Loucy (cell line): Measurements from ENCODE around the gene MGAT5.

ENCODE experiments used
- H2AFZ ChIP-seq: fragments of 200-600 bp; sonication (generic); 2 replicates; pipeline ENCODE4 v1.6.0; 2016; ENCODE audit warnings: antibody characterized with exemption, mild to moderate bottlenecking, low read length, moderate library complexity
- H3F3A ChIP-seq: fragments of 200-600 bp; 2 replicates; pipeline ENCODE4 v1.6.0; 2016; ENCODE audit warnings: antibody characterized with exemption, low read depth, mild to moderate bottlenecking
- H3K27me3 ChIP-seq: fragments of 200-600 bp; sonication (generic); 2 replicates; pipeline ENCODE4 v1.6.1; 2014; ENCODE audit warnings: low read length, mild to moderate bottlenecking; ENCODE audit not compliant: insufficient read depth, poor library complexity, severe bottlenecking
- H3K36me3 ChIP-seq: fragments of 200-600 bp; sonication (generic); 2 replicates; pipeline ENCODE4 v1.6.1; 2016; ENCODE audit warnings: low read length; ENCODE audit not compliant: insufficient read depth
- H3K4me1 ChIP-seq: fragments of 200-600 bp; sonication (generic); 2 replicates; pipeline ENCODE4 v1.5.1; 2014; ENCODE audit warnings: low read length, mild to moderate bottlenecking; ENCODE audit not compliant: insufficient read depth, poor library complexity, severe bottlenecking
- H3K4me2 ChIP-seq: fragments of 200-600 bp; sonication (generic); 2 replicates; pipeline ENCODE4 v1.6.0; 2014; ENCODE audit warnings: antibody characterized with exemption, low read length, low read depth, mild to moderate bottlenecking; ENCODE audit not compliant: poor library complexity, severe bottlenecking
- H3K4me3 ChIP-seq: fragments of 200-600 bp; sonication (generic); 2 replicates; pipeline ENCODE4 v1.5.1; 2014; ENCODE audit warnings: low read length, mild to moderate bottlenecking, mixed read lengths; ENCODE audit not compliant: poor library complexity, severe bottlenecking
- H3K79me2 ChIP-seq: fragments of 200-600 bp; sonication (generic); 2 replicates; pipeline ENCODE4 v1.6.1; 2014; ENCODE audit warnings: low read length; ENCODE audit not compliant: insufficient read depth
- H3K9ac ChIP-seq: fragments of 200-600 bp; sonication (generic); 2 replicates; pipeline ENCODE4 v1.6.0; 2014; ENCODE audit warnings: mild to moderate bottlenecking, low read depth, low read length, moderate library complexity; ENCODE audit not compliant: poor library complexity, severe bottlenecking
- H3K9me2 ChIP-seq: fragments of 200-600 bp; sonication (generic); replicated peaks from 2 replicates; pipeline ENCODE4 v1.6.1; 2016; ENCODE audit warnings: low read depth, low read length, mixed read lengths
- H3K9me3 ChIP-seq: fragments of 200-600 bp; sonication (generic); 2 replicates; pipeline ENCODE4 v1.6.1; 2014; ENCODE audit warnings: mild to moderate bottlenecking, antibody characterized with exemption, low read length, low read depth; ENCODE audit not compliant: insufficient read depth
- H4K20me1 ChIP-seq: fragments of 200-600 bp; sonication (generic); 2 replicates; pipeline ENCODE4 v1.6.0; 2014; ENCODE audit warnings: antibody characterized with exemption, low read length, mild to moderate bottlenecking; ENCODE audit not compliant: insufficient read depth, poor library complexity, severe bottlenecking
- EZH2phosphoT487 ChIP-seq: fragments of 200-600 bp; IDR thresholded peaks from 2 replicates; pipeline ENCODE4 v1.6.1; 2018; ENCODE audit warnings: antibody characterized with exemption, mild to moderate bottlenecking, moderate library complexity, borderline replicate concordance
- TF ChIP-seq, protein P1 (sequence below): fragments of 200-600 bp; sonication (generic); conservative IDR thresholded peaks from 2 replicates; pipeline ENCODE4 v1.5.1; 2014; ENCODE audit warnings: mild to moderate bottlenecking, antibody characterized with exemption, low read length

Gene MGAT5

DNA sequence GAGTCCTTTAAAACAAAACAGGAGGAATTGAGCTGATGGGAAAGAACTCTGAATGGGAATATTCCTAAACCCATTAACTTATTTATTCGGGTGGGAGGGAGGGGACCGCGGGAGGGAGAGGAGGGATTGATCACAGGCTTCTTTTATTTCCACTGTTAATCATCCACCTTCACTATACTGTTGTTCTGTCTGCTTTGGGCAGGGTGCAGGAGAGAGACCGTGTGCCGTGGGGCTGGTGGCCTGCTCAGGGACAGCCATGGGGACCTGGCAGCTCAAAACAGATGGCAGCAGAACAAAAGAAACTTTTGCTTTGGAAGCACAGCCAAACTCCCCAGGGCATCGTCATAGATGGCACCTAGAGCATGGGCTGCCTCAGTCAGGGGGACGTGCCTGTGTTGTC is 195.3 kb downstream of the MGAT5 start:
- no peak overlapping the region for H3K4me2 ChIP-seq
- no peaks in the 10 kb centered on the region for H3F3A ChIP-seq
- no peaks in the 10 kb centered on the region for H3K27me3 ChIP-seq
- H3K79me2 ChIP-seq, result no peaks in the 10 kb centered on the region
- no peaks in the 10 kb centered on the region for H3K9me3 ChIP-seq
- no peaks in the 10 kb centered on the region for H3K4me1 ChIP-seq
- H2AFZ ChIP-seq, result no peak overlapping the region
- no peak overlapping the region for H3K9ac ChIP-seq
- H4K20me1 ChIP-seq, result no peaks in the 10 kb centered on the region
- H3K4me3 ChIP-seq, result no peak overlapping the region
- TF ChIP-seq, protein P1, sequence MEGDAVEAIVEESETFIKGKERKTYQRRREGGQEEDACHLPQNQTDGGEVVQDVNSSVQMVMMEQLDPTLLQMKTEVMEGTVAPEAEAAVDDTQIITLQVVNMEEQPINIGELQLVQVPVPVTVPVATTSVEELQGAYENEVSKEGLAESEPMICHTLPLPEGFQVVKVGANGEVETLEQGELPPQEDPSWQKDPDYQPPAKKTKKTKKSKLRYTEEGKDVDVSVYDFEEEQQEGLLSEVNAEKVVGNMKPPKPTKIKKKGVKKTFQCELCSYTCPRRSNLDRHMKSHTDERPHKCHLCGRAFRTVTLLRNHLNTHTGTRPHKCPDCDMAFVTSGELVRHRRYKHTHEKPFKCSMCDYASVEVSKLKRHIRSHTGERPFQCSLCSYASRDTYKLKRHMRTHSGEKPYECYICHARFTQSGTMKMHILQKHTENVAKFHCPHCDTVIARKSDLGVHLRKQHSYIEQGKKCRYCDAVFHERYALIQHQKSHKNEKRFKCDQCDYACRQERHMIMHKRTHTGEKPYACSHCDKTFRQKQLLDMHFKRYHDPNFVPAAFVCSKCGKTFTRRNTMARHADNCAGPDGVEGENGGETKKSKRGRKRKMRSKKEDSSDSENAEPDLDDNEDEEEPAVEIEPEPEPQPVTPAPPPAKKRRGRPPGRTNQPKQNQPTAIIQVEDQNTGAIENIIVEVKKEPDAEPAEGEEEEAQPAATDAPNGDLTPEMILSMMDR, result no peak
- TF ChIP-seq EZH2phosphoT487, result no peak
- no peaks in the 10 kb centered on the region for H3K9me2 ChIP-seq
- H3K36me3 ChIP-seq, result peaks cover 37% of the 10 kb centered on the region; the same call in 1 of the 2 replicates

DNA sequence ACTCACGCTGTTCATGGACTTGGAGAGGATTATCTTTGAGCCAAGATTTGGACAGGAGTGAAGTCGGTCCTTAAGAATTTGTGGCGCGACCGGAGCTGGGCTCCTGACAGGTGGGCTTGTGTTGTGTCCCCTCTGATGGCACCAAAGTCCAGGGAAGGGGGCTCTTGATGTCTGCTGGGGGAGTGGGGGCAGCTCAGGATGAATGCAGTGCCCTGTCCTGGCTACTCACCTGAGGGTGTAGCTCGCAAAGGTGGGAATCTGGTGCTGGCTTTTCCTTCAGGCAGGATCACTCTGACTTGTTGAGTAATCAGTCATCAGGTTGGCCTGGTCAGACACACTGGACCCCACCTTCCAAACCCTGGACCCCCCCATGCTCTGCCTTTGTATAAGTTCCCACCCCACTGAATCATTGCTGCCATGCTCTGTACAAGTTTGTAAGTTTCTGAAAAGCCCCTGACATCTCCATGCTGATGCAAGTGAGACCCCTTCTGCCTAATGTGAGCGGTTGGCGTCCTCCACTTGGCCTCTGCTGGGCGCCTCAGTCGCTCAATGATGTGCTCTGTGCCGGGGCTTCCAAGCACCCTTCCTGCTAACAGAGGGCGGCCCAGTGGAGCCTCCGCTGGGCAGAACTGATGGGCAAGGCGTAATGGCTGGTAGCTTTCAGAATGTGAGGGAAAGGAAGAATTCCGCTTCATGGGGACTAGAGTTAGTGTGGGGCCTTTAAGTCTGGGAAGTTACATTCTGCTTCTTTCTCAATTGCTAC is 196.1 kb downstream of the MGAT5 start:
- H3K9me3 ChIP-seq, result no peaks in the 10 kb centered on the region
- H3K79me2 ChIP-seq, result no peaks in the 10 kb centered on the region
- H3K9ac ChIP-seq, result no peak overlapping the region
- H3K4me2 ChIP-seq, result no peak overlapping the region
- H3K4me1 ChIP-seq, result no peaks in the 10 kb centered on the region
- H3F3A ChIP-seq, result no peaks in the 10 kb centered on the region
- H2AFZ ChIP-seq, result no peak overlapping the region
- no peaks in the 10 kb centered on the region for H3K27me3 ChIP-seq
- H3K9me2 ChIP-seq, result no peaks in the 10 kb centered on the region
- no peak for TF ChIP-seq EZH2phosphoT487
- TF ChIP-seq, protein P1, result no peak
- H3K4me3 ChIP-seq, result no peak overlapping the region
- H3K36me3 ChIP-seq, result peaks cover 31% of the 10 kb centered on the region; the same call in 1 of the 2 replicates
- H4K20me1 ChIP-seq, result no peaks in the 10 kb centered on the region

DNA sequence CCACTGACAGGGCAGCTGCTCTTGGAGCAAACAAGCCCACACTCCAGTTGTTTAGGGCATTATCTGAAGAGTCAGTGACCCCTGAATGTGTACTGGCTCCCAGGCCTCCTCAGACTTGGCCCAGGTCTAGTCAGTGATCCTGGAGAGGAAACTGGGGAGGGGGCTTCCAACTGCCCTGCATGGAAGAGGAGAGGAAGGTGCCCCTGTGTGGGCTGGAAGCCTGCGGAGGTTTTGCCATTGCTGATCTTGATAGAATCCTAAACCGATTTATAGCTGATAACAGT is 197.4 kb downstream of the MGAT5 start:
- Histone ChIP-seq H3K9me3 (no peaks in the 10 kb centered on the region), H3K36me3 (peaks cover 31% of the 10 kb centered on the region; the same call in 1 of the 2 replicates), H3K27me3 (no peaks in the 10 kb centered on the region), H3K4me1 (no peaks in the 10 kb centered on the region), H3F3A (no peaks in the 10 kb centered on the region), H4K20me1 (no peaks in the 10 kb centered on the region), H2AFZ (no peak overlapping the region), H3K79me2 (no peaks in the 10 kb centered on the region), H3K9me2 (no peaks in the 10 kb centered on the region), H3K9ac (no peak overlapping the region), H3K4me3 (no peak overlapping the region), H3K4me2 (no peak overlapping the region)
- TF ChIP-seq, protein P1, result no peak
- TF ChIP-seq EZH2phosphoT487, result no peak
